AG08395 (cell line): ENCODE measurements around the gene CDH4.

Source experiments
- DNase-seq: peaks from one replicate; pipeline ENCODE4 v3.0.0; 2012; ENCODE audit warnings: mixed read lengths, low spot score

CDH4 gene

DNA sequence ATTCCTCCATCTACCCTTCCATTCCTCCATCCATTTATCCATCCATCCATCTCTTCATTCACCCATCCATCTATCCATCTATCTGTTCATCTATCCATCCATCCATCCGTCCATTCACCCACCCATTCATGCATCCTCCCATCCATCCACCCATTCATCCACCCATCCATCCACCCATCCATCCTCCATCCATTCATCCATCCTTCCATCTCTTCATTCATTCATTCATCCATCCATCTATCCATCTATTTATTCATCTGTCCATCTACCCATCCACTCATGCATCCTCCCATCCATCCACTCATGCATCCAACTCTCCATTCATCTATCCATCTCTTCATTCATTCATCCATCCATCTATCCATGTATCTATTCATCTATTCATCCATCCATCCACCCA, 380.9 kb downstream of the CDH4 start:
- no peak for DNase-seq

DNA sequence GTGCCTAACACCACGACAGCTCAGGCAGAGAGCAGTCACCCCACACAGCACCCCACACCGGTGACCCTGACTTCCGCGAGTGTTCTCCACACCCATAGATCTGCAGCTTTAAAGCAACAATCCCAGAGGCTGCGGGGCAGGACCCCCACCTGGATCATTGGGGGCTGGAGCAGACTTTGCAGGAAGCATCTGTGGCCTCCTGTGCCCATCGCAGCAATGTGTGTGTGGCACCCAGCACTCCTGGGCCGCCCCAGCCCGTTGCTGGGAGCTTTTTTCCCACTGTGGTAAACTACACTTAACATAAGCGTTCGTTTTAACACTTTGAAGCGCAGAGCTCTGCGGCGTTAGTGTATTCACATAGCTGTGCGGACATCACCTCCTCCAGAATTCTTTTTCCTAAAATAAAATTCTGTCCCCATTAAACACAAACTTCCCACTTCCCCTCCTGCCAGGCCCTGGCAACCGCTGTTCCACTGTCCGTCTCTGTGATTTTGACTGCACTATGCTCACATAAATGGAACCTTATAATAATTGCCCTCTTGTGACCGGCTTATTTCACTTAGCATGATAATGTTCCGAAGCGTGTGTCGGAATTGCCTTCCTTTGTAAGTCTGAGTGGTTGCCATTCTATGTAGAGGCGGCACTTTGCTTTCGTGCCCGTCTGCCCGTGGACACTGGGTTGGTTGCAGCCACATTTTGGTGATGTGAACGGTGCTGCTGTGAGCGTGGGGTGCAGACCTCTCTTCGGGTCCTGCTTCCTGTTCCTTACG, 382.5 kb downstream of the CDH4 start:
- no peak for DNase-seq

DNA sequence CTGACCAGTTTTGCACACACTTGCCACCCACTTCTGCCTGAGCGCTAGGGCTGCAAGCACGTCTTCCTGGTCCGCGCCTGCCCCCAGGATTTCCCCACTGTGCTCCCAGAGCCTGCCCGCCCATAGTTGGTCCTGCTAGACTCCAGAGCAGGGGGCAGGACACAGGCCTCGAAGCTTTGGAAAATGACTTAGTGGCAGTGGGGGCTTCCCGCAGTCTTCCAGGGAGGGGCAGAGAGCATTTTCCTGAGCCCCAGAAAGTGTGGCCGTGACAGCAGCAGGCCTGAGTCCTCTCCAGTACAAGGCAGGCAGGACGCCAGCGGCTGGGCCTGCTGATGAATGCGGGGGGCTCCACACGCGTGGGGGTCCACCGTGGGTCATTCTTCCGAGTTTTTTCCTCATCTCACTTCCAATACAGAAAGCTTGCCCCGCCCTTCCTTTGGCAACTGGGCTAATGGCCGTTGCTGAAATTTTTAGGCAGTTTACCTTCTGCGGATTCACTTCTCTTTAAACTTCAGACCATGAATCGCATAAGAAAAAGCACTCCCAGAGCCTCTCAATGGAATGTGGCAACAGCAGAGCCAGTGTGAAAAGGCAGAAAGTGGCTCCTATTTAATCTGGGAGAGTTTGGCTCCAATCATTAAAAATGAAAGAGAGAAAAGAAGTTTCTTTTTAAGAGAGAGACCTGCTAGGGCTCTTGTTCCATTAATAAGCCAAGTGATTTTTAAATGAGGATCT, 383.8 kb downstream of the CDH4 start:
- no peak for DNase-seq

- no peak for DNase-seq
Observed at GRCh38 chr20:61636531-61637116, 384.6 kb downstream of the CDH4 start.

DNA sequence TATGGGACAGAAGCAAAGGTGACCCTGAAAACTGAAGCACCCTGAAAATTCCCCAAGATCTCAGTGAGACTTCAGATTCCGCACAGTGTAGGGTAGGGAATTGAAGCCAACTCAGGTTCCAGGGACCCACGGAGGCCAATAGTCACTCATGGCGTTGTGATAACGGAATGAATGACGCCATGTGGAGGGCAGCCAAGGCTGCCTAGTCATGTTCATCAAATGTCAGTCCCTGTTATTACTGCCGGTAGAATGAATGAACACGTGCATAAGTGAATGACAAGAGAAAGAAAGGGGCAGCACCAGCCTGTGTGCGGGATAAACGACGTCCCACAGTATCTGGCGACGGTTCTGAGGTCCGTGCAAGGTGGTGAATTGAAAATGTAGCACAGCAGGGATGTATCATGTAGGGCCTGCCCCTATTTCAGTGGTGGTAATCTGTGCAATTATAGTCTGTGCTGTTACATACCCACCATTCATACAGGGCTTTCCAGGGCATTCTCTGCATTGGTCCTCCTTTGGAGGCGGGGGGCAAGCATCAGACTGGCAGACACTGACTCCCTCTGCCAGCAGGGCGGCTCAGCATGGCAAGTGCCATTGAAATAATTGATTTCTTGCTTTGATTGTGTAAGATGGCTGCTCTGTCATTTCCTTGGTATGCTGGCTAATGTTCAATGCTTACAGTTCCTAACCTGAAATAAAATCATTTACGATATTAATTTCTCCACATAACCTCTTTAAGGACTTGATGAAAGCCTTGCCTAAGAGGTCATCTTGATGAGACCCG, 386.9 kb downstream of the CDH4 start:
- DNase-seq: peak; percentile 22

DNA sequence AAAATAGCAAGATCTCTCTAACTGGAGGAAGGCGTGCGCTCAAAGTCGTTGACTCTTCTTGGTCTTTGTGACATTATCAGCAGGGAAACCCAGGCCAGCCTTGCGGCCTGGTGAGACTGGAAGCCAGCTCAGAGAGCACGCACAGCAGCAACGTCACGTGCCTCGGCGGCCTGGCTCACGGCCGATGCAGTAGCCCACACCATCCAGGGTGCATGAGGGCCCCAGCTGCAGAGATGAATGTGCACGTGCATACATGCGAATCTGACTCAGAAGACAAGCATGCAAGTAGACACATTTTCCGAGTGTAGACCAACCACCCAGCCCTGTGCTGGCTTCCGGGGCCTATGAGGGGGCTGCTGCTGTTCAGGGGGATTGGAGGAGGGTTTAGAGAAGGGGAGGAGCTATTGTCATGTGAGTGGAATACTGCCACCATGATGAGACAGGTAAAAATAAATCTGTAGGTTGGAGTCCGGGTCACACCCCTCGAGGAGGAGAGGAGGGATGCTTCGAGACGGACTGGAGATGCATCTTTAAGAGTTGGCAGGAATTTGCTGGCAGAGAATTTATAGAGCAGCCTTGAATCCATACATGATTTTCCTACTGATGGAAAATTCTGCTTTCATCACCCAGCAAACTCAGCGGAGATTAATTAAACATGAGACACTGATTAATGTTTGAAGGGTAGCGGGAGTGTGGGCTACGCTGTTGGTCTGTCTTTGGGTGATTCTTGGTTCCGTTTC, 388.2 kb downstream of the CDH4 start:
- DNase-seq: peak; percentile 76

DNA sequence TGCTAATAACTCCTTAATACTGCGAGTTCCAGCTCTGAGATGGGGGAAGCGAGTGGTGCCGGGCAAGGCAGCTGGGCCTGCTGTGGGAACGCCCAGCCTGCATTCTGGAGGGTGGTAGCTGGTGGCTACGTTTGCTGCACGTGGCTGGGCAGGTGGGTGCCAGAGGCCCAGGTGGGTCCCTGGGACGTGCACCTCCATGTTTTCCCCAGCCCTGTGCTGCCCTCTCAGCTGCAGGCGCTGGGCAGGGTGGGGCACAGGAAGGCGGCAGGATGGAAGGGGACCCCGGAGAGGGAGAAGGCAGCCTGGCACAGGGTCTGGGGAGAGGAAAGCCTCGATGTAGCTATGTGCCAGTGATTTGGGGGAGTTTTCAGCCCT, 388.8 kb downstream of the CDH4 start:
- DNase-seq: no peak

DNA sequence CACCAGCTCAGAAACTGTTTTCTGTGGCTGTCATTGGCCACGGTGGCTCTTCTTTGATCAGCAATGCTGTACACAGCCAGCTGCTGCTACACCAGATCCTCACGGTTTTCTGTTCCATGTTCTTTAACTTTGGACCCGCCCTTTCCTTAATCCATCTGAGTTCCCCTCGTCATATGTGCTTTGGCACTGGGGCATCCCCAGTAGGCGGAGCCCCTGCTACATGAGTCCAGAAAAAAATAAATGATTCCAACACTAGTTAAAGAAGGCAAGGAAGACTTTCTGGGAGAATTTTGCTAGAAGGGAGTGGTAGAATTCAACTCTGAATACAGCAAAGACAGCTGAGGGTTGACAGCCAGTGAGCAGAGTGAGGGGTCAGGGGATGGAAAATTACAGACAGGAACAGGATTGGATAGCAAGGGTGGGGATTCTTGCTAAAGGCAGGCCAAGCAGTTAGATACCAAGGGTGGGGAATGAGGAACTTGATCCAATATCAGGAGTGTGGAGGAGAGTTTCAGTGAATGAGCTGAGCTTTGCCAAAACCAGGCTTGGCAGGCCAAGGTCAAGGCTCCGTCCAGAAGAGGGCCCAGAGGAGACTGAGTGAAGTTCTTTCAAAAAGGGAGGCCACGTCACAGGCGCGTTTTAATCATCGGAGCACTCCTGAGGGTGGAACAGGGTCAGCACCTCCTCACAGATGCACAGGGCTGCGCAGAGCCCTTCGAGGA, 391.8 kb downstream of the CDH4 start:
- DNase-seq: no peak

- DNase-seq: no peak
Observed at GRCh38 chr20:61644378-61645076, 392.5 kb downstream of the CDH4 start.

- DNase-seq: no peak
Observed at GRCh38 chr20:61645732-61646131, 393.7 kb downstream of the CDH4 start.

- DNase-seq: no peak
Observed at GRCh38 chr20:61646453-61646852, 394.4 kb downstream of the CDH4 start.

DNA sequence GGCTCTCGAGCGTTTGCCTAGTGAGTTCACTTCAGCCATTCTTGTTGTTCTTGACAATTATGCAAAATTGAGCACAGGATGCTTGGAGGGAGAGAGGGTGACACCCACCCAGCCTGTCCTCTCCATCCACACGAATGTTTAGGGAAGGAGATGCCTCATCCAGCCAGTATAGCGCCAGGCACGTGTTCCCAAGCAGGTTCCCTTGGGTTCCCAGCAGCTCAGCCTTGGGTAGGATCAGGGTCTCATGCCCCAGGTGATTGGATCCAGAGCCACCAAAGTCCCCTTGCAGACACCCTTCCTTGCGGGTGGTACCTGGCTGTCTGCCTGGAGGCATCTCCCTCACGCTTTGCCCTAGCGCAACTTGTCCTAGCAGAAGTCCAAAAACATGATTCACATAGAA, 394.9 kb downstream of the CDH4 start:
- DNase-seq: no peak

DNA sequence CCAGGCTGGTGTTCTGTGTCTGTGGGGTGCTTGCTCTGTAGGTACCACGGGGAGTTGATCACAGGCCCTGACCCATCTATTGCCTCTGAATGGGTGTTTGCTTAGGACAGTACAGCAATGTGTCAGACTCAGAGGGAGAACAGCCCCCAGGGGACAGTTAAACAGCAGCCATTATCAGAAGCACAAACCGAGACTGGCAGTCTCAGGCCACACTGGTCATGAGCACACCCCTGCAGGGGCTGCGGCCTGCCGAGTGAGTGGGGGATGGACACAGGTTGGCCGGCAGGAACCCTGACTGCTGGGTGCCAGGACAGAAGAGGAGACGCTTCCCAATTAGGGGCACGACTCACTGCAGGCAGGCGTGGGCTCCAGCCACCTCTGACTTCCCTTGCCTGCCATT, 395.6 kb downstream of the CDH4 start:
- no peak for DNase-seq

- no peak for DNase-seq
Observed at GRCh38 chr20:61649105-61649859, 397.2 kb downstream of the CDH4 start.

DNA sequence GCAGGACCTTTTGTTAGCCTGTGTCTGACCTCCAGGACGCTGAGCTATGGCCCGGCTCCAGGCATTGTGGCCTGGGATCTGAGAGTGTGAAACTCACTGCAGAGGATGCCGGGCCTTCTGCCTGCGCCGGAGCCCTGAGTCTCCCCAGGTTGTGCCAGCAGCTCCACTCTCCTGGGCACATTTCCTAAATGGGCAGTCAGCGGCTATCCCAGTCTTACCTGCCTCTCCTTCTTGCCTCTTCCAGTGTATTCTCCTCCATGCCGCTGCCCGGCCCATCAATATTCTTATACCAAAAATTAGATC, 397.8 kb downstream of the CDH4 start:
- DNase-seq: no peak

DNA sequence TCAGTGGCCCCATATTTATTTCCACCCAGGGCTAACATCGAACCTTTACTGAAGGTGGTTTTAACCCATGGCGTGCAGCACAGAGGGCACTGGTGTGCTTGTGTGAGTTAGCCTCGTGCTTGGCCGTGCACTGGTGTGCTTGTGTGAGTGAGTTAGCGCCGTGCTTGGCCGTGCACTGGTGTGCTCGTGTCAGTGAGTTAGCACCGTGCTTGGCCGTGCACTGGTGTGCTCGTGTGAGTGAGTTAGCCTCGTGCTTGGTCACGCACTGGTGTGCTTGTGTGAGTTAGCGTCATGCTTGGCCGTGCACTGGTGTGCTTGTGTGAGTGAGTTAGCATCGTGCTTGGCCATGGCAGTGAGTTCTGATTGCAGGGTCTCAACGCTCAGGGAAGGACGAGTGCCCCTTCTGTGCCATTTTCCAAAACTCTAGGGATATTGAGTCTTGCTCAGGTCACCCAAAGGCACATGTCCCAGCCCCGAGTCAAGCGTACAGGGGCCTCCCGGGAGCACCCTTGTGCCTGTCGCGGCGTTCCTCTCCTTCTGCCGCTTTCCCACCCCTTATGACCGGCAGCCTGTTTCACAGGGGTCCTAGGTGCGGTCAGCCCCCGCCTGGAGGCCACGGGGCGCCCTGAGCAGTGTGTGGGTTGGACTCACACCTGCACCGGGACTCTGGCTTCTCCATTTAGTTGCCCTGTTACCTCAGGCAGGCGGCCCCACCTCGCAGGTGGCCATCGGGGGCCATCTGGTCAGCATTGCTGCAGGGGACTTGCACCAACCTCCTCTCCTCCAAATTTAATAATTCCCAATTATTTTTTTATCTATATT, 399.1 kb downstream of the CDH4 start:
- DNase-seq: no peak

DNA sequence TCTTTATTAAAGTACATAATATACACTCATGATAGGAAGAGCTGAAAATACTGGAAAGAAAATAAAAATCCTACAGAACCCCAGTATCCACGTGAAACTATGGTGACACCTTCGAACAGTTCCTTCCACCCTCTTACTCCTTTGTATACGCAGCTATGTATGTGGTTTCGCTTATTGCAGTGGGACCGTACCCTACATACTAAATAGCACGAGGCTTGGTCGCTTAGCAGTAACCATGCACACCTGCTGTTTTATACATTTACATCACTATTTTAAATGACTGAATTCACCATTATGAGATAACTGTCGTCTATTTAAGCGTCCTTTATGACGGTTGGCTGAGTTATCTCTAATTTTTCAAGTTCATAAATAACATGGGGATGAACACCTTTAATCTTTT, 400.1 kb downstream of the CDH4 start:
- no peak for DNase-seq

DNA sequence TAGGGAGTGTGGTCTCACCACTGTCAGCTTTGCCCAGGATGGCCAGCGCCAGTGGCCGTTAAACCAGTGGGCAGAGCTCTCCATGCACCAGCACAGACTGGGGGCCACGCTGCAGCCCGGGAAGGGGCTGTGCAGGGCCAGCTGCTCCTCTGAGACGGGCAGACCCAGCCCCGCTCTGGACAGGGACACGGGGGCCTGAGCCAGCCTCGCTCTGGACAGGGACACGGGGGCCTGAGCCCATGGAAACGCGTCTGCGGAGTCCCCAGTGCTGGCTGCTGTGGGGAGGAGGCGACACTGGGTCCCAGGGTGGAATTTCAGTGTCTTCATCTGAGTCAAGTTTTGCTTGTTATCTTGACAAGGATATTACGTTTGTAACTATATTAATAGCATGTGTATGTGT, 402.7 kb downstream of the CDH4 start:
- DNase-seq: no peak

DNA sequence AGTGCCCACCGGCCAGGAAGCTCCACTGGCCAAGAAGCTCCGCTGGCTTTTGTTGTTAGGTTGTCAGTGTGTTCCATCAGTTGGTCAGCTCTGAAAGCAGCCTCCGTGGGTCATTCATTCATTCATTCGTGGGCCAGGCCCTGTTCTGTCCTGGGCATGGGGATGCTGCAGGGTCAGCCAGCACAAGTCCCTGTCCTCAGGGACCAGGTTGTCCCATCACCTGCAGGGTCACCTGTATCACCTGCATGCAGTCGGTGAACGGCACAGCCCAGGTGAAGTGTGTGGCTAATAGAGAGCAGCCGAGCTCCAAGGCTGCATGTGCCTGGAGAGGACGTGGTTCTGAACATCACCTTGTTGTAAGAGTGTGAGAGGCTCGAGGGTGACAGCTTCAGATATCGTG, 403.5 kb downstream of the CDH4 start:
- no peak for DNase-seq
